HG03039 (cell line): ENCODE results near the gene WNT11.

Experiments used
- ATAC-seq: cut with Tn5 transposase; IDR thresholded peaks from one replicate; pipeline ENCODE4 v1.9.1; 2021; ENCODE audit warnings: mild to moderate bottlenecking, moderate library complexity; ENCODE audit not compliant: unreplicated experiment

The WNT11 gene

GRCh38 chr11:76157891-76158290 lies 48.4 kb downstream of the WNT11 start:
- ATAC-seq: no peak

DNA sequence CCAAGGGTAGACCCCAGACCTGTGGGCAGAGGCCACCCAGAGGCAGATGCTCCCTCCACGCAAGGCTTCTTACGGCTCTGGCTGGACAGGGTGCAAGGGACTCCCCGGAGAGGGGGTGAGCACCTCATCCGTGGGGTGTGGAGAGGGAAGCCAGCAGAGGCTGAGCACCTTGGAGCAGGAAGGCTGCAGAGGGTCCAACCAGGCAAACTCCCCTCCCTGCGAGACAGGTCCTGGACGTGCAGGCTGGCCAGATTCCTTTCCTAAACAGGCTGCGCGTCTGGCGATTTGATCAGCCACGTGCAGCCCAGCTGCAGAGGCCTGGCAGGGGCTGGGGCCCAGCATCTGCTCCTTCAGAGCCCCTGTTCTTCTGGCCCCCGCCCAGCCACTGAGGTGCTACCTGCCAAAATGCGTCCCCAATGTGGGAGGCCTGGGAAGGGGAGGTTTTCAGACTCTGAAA lies 49.3 kb downstream of the WNT11 start:
- no peak for ATAC-seq

DNA sequence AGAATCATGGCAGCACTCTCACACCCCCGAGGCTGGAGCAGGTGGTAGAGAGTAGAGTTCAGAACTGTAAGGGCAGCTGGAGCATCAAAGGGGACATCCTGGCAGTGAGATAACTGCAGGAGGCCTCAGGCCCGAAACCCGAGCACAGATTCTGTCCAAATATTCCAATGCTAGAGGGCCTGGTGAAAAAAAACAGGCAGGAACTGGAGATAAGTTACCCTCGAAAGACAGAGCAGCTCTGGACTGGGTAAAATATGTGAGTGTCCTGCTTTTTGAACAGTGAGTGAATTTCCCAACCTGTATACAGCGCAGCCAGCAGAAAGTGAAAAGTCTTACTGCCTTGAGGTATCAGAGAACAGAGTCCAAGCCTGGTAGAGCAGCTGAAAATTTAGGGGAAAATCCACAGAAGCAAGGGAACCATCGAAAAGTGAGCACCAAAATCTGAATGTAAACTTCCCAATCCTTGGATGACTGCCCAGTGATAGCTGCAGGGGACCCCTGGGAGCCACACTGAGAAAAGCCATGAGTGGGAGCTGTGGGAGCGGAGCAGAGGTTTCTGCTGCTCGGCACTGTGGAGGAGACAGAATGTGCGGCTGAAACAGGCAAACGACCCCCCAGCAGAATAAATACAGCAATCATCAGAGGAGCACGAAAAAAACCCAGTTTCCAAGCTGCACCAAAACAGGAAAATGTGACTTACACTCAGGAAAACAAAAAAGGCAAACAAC lies 50.6 kb downstream of the WNT11 start:
- no peak for ATAC-seq

- no peak for ATAC-seq
Observed at GRCh38 chr11:76153571-76153923, 52.8 kb downstream of the WNT11 start.

GRCh38 chr11:76152741-76153570 lies 53.3 kb downstream of the WNT11 start:
- ATAC-seq: no peak

DNA sequence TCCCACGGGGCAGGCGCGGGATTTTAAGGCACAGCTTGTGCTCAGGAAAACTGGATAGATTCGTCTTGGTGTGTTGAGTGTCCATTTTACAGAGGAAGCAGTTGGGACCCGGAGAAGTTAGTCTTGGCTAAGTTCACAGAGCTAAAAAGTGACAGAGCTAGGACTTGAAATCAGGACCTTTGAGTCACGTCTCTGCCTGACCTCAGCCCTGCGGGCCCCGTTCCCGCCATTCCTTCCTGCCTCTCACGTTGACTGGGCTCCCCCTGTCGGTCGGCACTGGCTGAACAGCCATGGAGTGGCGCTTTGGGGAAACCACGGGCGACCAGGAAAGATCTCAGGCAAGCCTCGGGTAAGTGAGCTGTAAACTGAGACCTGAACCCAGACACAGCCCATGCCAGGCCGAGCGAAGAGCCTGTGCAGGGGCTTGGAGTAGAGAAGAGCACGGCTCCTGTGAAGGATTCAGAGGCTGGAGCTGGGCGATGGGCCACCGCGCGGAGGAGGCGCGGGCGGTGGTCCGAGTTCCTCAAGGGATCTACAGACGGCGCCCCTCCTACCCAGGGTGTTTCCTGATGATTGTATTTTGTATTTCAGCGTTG lies 54.1 kb downstream of the WNT11 start:
- ATAC-seq: peak; percentile 67

- ATAC-seq: no peak
Observed at GRCh38 chr11:76151556-76152085, 54.7 kb downstream of the WNT11 start.

GRCh38 chr11:76150141-76150540 lies 56.2 kb downstream of the WNT11 start:
- ATAC-seq: no peak

DNA sequence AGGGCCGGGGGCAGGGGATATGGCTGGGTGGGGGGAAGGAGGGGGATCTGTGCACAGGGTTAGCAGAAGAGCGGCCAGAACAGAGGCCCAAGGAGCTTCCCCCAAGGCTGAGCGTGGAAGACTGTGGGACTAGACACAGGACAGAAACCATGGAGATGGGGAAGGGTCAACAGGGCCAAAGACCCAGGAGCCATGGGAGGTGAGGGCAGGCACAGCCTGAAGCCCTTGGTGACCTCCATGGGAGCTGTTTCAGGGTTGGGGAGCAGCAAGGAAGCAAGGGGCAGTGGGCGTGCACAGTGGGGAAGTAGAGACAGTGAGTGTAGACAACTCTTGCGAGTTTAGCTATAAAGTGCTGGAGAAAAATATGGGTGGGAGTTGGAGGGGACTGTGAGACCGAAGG lies 56.6 kb downstream of the WNT11 start:
- ATAC-seq: no peak

DNA sequence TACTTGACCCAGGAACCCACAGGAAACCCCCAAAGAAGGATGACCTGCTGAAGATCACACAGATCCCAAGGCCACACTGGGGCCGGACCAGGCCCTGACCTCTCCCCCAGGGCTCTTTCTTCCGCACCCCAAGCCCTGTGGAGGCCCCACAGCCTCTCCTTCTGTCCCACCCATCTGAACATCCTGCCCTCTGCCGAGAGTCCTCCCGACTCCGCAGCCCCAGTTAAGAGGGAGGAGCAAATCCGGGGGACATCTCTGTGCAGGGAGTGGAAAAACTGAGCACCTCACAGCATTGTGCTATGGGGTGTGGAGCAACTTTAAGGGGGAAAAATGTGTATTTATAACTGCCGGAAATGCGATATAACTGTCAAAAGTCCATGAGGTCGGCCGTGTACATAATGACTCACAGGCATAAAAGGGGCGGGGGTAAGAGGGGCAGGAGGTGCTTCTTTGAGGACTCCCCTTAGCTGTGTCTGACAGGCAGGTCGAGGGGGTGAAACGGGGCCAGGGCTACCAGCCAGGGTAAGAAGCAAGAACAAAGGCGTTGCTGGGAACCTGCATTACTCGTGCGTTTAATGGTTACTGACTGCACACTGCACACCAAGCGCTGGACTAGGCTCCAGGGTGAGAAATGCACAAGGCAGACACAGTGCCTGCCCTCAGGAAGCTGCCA lies 57.2 kb downstream of the WNT11 start:
- no peak for ATAC-seq

DNA sequence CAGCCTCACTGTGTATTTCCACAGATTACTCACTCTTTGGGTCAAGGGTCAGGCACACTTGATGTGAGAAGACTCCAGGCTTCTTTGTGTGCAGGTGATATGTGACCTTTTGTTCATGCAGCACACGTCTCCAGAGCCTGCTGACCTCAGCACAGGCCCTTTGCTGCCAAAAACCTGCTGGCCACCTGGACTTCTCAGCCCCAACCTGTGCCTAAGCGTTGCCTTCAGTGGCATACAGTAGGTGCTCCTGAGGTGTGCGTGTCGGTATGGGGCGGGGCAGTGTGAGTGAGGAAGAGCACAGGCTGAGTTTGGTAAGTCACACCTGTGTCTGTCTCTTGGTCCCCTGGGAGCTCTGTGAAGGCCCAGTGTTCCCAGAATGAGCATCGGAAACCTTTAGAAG lies 58.1 kb downstream of the WNT11 start:
- no peak for ATAC-seq

DNA sequence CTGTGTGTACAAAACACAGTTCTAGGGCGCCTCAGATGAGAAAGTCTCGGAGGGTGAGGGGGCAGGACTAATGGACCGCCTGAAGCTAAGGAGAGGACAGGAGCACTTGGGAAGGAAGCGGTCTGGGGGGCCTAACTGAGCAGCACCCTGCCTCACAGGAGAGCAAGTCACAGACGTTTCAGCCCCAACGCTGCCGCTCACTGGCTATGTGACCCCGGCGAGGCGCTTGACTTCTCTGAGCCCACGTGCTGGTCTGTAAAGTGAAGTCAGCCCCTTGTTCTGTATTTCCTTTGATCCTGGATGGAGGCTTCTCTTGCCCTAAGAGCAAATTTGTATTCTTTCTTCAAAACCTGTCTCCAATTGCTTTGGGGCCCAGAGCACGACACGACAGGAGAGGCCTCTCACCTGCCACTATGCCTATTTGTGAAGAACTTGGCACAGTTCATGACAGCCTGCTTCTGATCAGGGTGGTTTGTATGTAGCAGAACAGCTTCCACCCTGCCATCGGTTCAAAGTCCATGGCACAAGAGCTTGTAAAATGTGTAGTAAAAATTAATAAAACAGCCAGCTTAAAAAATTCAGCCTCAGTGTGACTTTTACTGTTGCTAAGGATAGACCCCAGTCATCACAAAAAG lies 59.1 kb downstream of the WNT11 start:
- ATAC-seq: no peak

GRCh38 chr11:76143274-76143673 lies 63.0 kb downstream of the WNT11 start:
- ATAC-seq: no peak

DNA sequence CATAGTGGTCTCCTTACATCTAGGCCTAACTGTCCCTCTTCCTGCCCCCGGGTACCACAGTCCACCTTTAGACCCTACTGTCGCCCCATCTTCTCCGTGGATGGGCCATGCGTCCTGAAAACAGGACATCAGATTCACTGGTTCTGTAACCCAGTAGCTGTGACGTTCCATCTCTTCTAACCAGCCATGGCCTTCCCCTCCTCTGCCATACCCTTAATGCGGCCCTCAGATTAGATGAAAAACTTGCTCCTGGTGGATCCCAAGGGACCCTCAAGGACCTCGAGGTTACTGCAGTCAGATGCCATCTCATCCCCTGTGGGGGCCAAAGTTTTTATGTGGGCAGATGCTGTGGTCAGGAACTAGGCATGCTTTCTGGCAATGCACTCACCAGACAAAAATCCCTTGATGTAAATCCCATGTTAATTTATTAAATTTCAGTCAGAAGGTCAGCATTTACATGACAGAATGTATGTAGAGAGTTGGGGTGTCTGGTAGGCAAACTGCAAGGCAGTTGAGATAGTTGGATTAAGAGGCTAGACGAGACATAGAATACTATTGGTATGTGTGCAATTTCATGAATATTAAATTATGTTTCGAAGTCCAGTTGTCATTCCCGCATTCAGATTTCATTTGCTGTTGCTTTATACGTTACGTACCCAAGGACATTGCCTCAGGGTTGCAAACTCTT lies 64.3 kb downstream of the WNT11 start:
- no peak for ATAC-seq

- no peak for ATAC-seq
Observed at GRCh38 chr11:76140912-76141574, 65.3 kb downstream of the WNT11 start.

DNA sequence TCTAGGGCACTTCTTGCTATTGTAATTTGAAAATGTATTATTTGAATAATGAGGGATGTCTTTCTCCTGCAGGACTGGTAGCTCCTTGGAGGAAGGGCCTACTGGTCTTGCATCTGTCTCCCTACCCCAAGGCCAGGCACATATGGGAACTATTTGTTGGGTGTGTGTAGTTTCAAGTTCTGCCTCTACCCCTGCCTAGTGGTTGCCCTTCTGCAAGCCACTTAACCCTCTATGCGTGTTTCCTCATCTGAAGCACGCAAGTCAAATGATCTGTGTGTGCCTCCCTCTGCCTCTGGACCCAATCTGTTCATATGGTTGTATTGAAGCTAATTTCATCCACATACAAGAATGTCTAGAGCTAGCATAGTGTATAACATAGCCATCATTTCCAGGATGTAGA lies 67.0 kb downstream of the WNT11 start:
- ATAC-seq: no peak
